GM18858 (cell line): ENCODE data around the gene RIN2.

ENCODE experiments used
- ATAC-seq: cut with Tn5 transposase; IDR thresholded peaks from one replicate; pipeline ENCODE4 v1.9.1; 2021; ENCODE audit not compliant: unreplicated experiment

Gene RIN2, protein sequence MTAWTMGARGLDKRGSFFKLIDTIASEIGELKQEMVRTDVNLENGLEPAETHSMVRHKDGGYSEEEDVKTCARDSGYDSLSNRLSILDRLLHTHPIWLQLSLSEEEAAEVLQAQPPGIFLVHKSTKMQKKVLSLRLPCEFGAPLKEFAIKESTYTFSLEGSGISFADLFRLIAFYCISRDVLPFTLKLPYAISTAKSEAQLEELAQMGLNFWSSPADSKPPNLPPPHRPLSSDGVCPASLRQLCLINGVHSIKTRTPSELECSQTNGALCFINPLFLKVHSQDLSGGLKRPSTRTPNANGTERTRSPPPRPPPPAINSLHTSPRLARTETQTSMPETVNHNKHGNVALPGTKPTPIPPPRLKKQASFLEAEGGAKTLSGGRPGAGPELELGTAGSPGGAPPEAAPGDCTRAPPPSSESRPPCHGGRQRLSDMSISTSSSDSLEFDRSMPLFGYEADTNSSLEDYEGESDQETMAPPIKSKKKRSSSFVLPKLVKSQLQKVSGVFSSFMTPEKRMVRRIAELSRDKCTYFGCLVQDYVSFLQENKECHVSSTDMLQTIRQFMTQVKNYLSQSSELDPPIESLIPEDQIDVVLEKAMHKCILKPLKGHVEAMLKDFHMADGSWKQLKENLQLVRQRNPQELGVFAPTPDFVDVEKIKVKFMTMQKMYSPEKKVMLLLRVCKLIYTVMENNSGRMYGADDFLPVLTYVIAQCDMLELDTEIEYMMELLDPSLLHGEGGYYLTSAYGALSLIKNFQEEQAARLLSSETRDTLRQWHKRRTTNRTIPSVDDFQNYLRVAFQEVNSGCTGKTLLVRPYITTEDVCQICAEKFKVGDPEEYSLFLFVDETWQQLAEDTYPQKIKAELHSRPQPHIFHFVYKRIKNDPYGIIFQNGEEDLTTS

DNA sequence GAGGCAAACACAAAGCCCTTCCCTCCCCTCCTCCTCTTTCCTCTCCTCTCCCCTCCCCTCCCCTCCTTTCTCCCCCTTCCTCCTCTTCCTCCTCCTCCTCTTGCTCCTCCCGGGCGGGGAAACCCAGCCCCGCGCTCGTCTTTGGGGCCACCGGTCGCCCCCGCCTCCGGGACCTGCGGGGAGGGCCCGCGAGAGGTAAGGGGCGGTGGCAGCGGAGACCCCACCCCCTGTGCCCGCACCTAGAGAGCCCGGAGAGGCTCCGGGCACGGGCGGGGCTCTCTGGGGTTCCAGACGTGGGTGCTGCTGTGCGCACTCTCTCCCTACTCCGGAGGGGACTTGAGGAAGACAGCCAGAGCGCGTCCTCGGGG lies at the start of gene RIN2:
Gene RIN2, plus strand, starts transcription at position 126 of the 368 bp plus-strand sequence. CDS start 131,344 bp downstream, outside the sequence.
- ATAC-seq = no peak

DNA sequence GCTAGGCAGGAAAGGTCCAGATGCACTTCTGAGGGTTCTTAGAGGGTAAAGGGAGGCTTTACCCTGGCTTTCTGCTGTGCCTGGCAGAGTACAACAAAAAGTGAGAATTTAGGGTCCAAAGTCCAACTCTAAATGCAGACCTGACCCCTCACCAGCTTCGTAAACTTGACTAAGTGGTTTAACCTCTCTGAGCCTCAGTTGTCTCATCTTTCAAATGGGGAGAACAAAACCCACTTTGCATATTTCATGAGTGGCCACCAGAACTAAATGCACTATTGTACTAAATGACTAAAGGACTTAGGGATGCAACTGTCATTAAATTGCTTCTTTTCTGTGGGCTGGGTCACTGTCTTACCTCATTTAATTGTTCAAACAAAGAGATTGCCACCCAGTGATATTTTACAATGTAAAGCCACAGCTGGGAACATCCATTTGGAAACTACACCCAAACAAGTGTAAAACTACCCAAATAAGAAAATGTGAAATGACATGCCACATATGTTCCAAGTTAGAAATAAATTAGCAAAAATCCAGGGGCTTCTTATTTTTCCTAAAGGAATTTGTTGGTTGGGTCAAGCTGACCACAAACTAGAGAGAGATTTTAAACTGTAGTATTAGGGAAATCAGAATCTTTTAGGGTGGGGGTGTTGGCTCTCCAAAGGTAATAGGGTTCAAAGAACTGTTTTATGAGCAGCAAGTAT lies 48.3 kb upstream of the RIN2 start:
- ATAC-seq = no peak

DNA sequence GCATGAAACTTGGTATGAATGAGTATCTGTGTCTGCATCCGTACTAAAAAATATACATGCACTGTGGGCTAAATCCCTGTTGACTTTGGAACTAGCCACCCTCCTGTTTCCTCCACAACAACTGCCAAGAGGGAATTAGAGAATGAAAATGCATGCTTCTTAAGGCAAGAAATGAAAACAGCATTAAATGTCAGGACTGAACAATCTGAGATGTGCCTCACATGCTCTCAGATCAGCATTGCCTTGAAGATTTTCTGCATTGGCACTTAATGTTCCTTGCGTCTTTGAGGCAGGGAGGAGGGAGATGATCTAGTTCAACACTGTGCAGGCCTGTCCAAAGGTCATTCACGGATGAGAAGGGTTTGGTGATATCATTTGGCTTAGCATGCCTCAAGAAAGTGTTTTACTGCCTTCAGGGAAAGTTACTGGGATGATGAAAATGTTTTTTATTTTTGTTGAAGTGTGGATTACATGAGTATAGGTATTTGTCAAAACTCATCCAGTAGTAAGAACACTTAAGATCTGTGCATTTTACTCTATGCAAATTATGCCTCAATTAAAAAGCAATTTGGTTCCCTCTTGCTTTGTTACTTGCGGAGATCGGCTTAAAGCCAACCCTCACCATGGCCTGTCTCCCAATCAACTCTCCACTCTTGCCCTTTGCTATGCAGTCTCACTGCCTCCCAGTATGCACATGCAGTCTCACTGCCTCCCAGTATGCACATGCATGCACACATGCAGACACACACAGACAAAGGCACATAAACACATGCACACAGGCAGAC lies 47.5 kb upstream of the RIN2 start:
- ATAC-seq = no peak

DNA sequence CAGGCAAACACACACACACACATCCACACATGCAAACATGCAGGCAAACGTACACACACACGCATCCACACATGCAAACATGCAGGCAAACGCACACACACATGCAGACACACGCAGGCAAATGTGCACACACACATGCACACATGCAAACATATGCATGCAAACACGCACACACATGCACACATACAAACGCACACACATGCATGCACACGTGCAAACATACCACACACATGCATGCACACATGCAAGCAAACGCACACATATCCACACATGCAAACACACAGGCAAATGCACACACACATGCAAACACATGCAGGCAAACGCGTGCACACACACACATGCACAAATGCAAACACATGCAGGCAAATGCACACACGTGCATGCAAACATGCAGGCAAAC lies 46.9 kb upstream of the RIN2 start:
- no peak for ATAC-seq

DNA sequence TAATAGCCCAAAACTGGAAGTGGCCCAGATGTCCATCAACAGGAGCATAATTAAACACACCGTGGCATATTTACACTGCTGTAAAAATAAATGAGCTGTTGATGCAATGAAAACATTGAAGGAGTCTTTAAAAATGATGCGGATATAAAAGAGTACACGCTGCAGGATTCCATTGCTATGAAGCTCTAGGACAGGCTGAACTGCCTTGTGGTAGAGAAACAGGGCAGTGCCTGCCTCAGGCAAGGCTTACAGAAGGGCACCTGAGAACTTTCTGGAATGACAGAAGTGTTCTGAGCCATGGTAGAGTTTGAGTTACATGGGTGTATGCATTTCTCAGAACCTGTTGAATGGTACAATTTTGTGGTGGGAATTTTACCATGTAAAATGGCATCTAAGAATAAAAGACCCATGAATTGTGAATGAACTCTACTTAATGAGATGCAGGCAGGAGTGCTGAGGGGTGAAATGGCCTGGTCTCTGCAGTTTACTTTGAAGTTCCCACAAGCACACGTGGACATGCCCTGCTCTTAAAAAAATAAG lies 45.3 kb upstream of the RIN2 start:
- no peak for ATAC-seq

DNA sequence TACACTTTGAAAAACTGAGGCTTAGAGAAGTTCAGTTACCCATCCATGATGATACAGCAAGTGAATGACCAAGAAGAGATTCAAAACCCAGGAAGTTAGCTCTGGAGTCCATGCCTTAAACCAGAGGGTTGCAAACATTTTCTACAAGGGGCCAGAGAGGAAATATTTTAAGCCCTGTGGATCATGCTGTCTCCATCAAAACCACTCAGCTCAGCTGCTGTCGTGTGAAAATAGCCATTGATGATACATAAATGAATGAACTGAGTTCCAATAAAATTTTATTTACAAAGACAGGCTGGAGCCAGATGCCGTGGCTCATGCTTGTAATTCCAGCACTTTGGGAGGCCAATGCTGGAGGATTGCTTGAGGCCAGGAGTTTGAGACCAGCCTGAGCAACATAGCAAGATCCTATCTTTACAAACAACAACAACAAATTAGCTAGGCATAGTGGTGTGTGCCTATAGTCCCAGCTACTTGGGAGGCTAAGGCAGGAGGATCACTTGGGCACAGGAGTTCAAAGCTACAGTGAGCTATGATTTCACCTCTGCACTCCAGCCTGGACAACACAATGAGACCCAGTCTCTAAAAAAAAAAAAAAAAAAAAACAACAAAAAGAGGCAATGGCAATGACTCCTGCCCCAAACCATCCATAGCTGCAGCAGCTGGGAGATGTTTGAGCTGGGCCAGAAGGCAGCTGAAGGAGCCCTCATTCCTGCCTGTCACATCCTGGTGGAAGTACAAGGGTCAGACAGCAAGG lies 44.1 kb upstream of the RIN2 start:
- ATAC-seq = no peak

DNA sequence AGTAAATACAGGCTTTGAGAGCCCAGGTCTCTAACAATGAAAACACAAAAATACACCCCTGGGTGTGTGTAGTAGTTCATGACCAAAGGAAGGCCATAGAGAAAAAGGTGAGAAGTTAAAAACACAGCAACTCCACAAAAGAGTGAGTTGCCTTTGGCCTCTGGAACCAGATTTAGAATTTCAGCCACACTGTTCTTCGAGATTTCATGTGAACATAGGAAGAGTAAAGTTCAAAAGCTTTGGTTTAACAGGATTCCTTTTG lies 43.5 kb upstream of the RIN2 start:
- ATAC-seq = no peak

DNA sequence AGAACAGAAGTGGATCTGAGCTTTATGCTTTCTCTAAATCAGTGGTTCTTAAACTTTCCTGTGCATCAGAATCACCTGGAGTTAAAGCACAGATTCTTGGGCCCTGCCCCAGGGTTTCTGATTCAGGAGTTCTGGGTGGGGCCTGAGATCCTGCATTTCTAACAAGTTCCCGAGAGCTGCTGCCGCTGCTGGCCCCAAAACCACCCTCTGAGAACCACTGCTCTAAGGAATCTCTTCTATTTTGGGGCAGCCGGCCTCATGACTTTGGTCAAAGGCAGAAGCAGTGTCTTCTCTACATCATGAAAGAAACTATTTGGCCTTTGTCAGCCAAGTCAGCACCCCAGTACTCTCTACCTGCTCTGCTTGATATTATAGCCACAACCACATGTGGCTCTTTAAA lies 42.1 kb upstream of the RIN2 start:
- no peak for ATAC-seq

DNA sequence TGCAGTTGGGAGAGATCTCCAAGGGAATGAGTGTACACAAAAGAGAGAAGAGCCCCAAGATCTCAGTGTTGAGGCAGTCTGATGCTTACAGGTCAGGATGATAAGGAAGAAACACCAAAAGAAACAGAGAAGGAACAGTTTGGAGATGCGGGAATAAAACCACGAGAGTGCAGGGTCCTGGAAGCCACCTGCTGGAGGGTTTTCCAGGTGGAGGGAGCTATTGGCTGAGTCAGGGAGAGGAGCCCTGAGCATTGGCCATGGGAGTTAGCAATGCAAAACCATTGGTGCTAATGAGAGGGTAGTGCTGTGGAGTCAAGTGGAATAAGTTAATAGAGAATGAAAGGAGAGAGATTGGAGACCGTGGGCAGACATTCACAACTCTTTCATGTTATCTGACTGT lies 39.2 kb upstream of the RIN2 start:
- ATAC-seq = no peak

DNA sequence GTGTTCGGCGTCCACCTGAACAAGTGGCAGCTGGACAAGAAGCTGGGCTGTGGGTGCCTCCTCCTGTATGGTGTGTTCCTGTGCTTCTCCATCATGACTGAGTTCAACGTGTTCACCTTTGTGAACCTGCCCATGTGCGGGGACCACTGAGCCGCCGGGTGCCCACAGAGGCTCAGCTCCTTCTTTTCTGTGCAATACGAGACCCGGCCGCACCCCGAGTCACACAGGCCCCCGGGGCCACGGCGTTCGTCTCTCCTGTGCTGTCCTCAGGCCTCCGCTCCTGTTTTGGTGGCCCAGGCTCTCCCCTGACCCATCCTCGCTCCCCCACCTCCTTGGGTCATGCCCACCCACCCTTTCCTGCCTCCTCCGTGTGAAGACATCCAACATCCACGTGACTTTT lies 37.1 kb upstream of the RIN2 start:
- ATAC-seq = no peak

DNA sequence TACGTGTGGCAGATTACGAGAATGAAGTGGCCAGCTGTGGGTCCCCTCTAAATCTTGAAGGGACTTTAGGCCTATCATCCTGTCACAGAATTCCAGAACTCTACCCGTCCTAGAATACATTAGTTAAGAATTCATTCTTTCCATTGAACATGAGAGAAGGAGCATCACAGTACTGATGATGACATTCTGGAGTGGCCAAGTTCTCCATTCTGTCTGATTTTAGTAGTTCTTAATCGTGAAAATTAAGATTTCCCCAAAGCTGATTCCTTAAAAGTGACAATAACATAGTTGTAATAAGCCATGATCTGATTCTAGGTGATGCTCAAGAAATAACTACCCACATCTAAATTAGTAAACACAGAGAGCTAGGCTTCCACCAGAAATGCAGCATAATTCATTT lies 35.0 kb upstream of the RIN2 start:
- no peak for ATAC-seq

DNA sequence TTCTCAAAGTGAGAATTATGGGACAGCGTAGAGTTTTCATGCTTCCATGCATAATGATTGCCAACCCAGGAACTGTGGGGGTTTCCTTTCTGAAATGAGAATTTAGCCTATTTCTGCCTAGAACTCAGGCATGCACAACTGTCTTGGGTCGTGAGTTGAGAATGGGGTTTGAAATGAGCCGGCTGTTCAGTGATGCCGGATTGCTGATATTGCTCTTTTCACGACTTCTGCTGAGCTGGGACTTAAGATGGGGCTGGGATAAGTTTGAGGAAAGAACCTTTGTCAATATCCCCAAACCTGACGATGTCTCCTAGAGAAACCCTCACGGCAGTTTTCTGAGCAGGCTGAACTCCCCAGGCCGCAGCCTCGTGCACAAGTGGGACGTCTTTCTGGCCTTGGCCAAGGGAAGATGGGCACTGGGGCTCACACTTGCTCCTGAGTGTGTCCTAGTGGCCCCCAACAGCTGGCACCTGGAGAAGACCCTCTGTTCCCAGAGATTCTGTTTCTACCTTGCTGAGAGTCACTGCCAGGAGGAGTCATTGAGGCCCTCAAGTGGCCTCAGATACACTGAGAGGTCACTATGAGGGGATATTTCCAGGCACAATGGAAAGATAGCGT lies 34.1 kb upstream of the RIN2 start:
- ATAC-seq = no peak

DNA sequence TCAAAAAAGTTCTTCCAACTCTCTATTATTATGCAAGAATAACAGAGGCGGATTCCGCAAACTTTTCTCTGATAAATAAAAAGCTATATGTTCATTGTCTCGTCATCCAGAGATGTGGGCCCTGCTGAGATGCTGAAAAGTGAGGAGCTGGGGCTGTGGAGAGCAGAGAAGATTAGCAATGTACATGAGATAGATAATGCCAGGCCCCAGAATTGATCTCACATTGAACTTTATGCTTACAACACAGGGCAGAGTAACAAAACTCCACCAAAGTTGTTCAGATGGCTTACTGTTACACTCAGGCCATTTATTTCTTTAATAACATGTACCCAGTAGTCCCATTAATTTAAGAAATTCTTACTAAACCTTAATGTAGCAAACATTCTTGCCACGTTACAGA lies 32.7 kb upstream of the RIN2 start:
- ATAC-seq = no peak

DNA sequence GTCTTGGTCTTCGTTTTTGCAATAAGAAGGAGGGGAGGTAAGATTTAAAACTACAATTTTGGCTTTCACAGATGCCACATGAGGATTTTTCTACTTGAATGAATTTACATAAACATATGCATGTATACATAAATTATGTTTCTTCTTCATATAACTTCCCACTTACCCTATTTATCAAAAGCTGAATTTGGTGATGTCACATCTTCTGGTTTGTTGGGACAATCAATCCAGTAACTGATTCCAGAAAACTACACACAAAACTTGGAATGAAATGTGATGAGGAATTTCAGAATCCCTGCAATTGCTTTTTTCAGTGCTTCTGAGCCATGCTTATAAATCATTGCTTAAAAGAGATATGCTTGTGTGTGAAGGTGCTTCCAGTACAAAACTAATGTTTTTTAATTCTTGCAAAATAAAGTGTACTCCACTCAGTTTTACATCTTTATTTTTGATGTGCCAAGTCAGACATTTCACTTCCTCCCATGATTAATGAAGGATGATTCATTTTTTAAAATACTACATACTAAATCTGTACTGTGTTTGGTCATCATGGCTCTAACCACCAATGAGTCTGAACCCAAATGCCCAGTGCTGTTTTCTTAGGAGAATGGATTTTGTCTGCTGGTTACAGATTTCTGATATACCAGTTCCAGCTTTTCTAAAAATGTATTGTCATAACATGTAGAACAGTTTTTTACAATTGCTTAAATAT lies 32.1 kb upstream of the RIN2 start:
- no peak for ATAC-seq

DNA sequence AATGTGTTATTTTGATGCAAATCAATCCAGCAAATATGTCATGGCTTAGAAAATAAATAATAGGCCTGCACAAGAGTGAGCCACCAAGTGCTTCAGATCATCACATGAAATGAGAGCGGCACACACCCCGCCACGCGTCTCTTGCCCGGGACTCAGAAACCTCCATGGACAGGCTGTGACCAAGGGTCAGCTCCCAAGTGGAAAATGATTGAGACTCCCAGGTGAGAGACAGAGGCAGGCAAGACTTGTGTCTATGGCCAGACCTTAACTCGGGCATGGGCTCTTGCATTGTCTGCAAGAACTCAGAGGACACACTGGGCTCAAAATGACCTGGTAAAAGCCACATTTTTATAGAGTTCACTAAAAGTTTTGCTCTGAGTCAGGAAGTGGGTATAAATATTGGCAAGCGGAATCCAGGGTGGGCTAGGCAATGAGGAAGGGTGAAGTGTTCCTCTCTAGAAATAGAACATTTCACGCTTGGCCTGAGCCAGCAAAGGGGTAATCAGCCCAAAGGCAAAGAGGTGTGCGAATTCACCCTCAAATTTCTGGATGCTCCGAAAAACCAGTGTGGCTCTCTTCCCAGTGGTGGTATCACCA lies 30.7 kb upstream of the RIN2 start:
- no peak for ATAC-seq

DNA sequence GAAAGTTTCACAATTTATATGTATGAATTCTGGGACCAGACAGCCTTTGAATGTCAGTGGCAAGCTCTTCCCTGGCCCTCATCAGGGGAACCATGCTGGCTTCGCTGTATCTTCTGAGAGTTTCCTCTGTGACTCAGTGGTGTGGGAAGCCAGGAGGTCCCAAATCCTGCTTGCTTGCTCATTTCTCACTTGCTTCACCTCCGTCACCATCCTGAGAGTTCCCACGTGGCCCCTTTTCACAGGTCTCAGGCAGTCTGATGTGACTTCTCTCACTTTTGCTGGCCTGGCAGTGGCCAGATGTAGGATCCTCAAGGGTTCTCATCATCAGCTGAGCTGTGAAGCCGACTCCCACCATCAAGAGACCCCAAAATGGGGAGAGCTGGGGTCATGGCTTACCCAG lies 28.4 kb upstream of the RIN2 start:
- ATAC-seq = no peak

DNA sequence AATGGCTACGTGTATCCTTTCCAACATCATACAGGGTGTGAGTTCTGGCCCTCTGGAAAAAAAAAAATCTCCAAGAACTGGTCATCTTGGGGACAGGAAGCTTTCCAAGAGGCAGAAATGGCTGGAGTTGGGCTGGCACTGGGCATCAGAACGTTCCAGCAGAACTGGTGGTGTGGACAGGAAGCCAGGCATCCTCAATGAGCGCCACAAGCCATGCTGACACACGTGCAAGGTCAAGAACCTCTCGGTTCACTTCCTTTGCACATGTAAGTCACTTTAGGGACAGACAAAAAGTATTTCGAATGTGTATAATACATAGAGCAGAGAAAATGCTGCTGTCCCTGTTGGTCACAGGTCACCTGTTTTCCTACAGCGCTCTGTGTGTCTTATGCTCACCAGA lies 27.4 kb upstream of the RIN2 start:
- ATAC-seq = no peak

DNA sequence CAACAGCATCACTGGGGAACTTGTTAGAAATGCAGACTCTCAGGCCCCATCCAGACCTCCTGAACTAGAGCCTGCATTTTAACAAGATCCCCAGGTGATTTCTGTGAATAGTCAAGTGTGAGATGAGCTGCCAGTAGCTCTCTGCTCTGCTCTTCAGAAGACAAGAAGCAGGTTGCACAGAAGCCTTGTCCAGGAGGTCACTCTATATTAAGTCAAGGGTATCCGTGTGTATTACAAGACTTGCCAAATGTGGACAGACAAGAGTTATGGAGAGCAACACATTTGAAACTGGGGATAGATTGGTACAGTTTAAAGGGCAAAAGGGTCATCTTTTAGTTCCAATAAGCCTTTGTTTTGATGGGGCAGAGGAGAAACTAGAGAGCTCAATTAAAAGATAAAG lies 23.2 kb upstream of the RIN2 start:
- ATAC-seq = no peak

DNA sequence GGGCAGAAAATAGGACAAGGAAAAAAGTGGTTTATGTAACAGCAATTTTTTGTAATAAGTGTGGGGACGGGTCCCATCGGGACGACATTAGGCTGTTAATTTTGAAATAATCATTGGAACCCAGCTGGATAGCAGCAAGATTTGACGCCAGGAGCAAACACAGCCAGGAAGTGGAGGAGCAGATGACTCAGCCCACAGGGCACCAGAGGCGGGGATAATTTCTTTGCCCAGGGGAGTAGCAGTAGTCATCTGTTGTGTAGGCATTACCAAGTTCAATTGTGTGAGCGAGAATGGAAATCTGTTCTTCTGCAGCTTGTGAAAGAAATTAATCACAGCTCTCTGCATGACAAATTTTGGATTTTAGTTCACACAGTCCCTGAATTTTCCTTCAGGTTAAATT lies 22.6 kb upstream of the RIN2 start:
- no peak for ATAC-seq
